Endothelial cell of umbilical vein (primary cell): Measurements from ENCODE around the gene TM7SF2. TPM values are rescaled to one million over a fixed set of nuclear protein-coding genes. Genes with fewer than 3 reads are reported as not detected.

ENCODE experiments used
- BruUV-seq: library from RNA; stranded (reverse); fragments of 400-500 nt; replicated peaks from 2 replicates; lab custom pipeline; 2021; lab: Mats Ljungman, UMichigan
- CTCF ChIA-PET: fragments of 300-600, 350-600 bp; sonication (Branson Sonifier 250); formaldehyde crosslinking; loops from one replicate; lab custom pipeline; 2021; ENCODE audit warnings: antibody characterized with exemption, inconsistent platforms; lab: Charles Lee
- POLR2A ChIA-PET: fragments of 300-600, 350-600 bp; sonication (Branson Sonifier 250); formaldehyde crosslinking; loops from one replicate; lab custom pipeline; 2021; ENCODE audit warnings: antibody characterized with exemption, inconsistent platforms; lab: Charles Lee
- DNase-seq: peaks from one replicate; pipeline ENCODE4 v3.0.0-alpha.2; 2011; ENCODE audit warnings: low read depth, low spot score
- FAIRE-seq: peaks from 2 replicates; lab custom pipeline; 2011; peaks lifted over from hg19 to GRCh38; lab: Jason Lieb, UNC
- H2AFZ ChIP-seq: 2 replicates; pipeline ENCODE4 v1.6.0; 2012; ENCODE audit warnings: low read depth, low read length, control low read depth, inconsistent platforms
- H3K27ac ChIP-seq: 2 replicates; pipeline ENCODE4 v1.5.1; 2011; ENCODE audit warnings: low read depth, mild to moderate bottlenecking, control low read depth, low read length, moderate library complexity; ENCODE audit not compliant: insufficient read depth
- H3K27me3 ChIP-seq, 2 experiments: 2 replicates each; pipeline versions ENCODE4 v1.6.0 to v1.6.1; 2011; ENCODE audit warnings: low read length in 2 of 2, mixed read lengths in 1 of 2; ENCODE audit not compliant: control insufficient read depth in 2 of 2, insufficient read depth in 2 of 2
- H3K36me3 ChIP-seq, 2 experiments: 2 replicates in 1 of 2; 3 replicates in 1 of 2; pipeline ENCODE4 v1.5.1; 2011; ENCODE audit warnings: low read length in 2 of 2, mild to moderate bottlenecking in 1 of 2, moderate library complexity in 1 of 2; ENCODE audit not compliant: control insufficient read depth in 2 of 2, insufficient read depth in 2 of 2; ENCODE audit errors: extremely low read depth in 1 of 2
- H3K4me1 ChIP-seq: 3 replicates; pipeline ENCODE4 v1.5.1; 2011; ENCODE audit warnings: mild to moderate bottlenecking, low read length; ENCODE audit not compliant: control insufficient read depth, insufficient read depth; ENCODE audit errors: extremely low read depth
- H3K4me2 ChIP-seq: 2 replicates; pipeline ENCODE4 v1.6.1; 2011; ENCODE audit warnings: low read length, control low read depth, mixed read lengths; ENCODE audit not compliant: insufficient read depth
- H3K4me3 ChIP-seq, 3 experiments: fragments of 200-600 bp in 1 of 3; sonication (generic), shearing (Covaris generic) in 1 of 3; replicated peaks in 1 of 3; 2 replicates each; pipeline ENCODE4 v1.5.1; 2011 to 2016; ENCODE audit warnings: control low read depth in 3 of 3, low read length in 3 of 3, mild to moderate bottlenecking in 2 of 3, inconsistent platforms in 1 of 3, low read depth in 1 of 3, moderate library complexity in 1 of 3; ENCODE audit not compliant: insufficient read depth in 1 of 3
- H3K79me2 ChIP-seq: 2 replicates; pipeline ENCODE4 v1.6.0; 2012; ENCODE audit warnings: low read length, inconsistent platforms; ENCODE audit not compliant: control insufficient read depth, insufficient read depth
- H3K9ac ChIP-seq: replicated peaks from 2 replicates; pipeline ENCODE3; 2011; ENCODE audit warnings: low read length, control low read depth; ENCODE audit not compliant: insufficient read depth; ENCODE audit errors: extremely low read depth
- H3K9me1 ChIP-seq: replicated peaks from 3 replicates; pipeline ENCODE4 v1.6.0; 2011; ENCODE audit warnings: mild to moderate bottlenecking, low read length; ENCODE audit not compliant: control insufficient read depth, insufficient read depth; ENCODE audit errors: extremely low read depth
- H3K9me3 ChIP-seq: replicated peaks from 2 replicates; pipeline ENCODE4 v1.5.1; 2012; ENCODE audit warnings: low read length, inconsistent platforms; ENCODE audit not compliant: control insufficient read depth, insufficient read depth
- H4K20me1 ChIP-seq: replicated peaks from 2 replicates; pipeline ENCODE3; 2011; ENCODE audit warnings: mild to moderate bottlenecking, low read length; ENCODE audit not compliant: control insufficient read depth, insufficient read depth; ENCODE audit errors: extremely low read depth
- CTCF ChIP-seq, 2 donors: IDR thresholded peaks; 1 replicate in 1 of 2; 2 replicates in 1 of 2; pipeline ENCODE4 v1.5.1; 2011; ENCODE audit warnings: low read length in 2 of 2, mild to moderate bottlenecking in 2 of 2, moderate library complexity in 2 of 2, control low read depth in 1 of 2, inconsistent platforms in 1 of 2, low read depth in 1 of 2; ENCODE audit not compliant: insufficient read depth in 1 of 2; ENCODE audit errors: extremely low read depth in 1 of 2
- EZH2 ChIP-seq: IDR thresholded peaks from 2 replicates; pipeline ENCODE4 v1.6.1; 2012; ENCODE audit warnings: borderline replicate concordance, low read depth, mild to moderate bottlenecking, moderate library complexity, low read length, inconsistent platforms; ENCODE audit not compliant: severe bottlenecking
- GATA2 ChIP-seq: IDR thresholded peaks from 2 replicates; pipeline ENCODE4 v1.7.0; 2011; ENCODE audit warnings: low read depth, mild to moderate bottlenecking, moderate library complexity, mixed read lengths, low read length; ENCODE audit not compliant: insufficient read length, insufficient read depth
- JUN ChIP-seq: IDR thresholded peaks from 2 replicates; pipeline ENCODE4 v1.6.1; 2011; ENCODE audit warnings: borderline replicate concordance, low read depth; ENCODE audit not compliant: insufficient read length, insufficient read depth
- MYC ChIP-seq: IDR thresholded peaks from one replicate; pipeline ENCODE4 v1.6.1; 2011; ENCODE audit warnings: mild to moderate bottlenecking, low read depth, low read length
- POLR2A ChIP-seq: IDR thresholded peaks from 2 replicates; pipeline ENCODE4 v1.6.1; 2012; ENCODE audit warnings: low read depth, mild to moderate bottlenecking, control low read depth, low read length
- dilution Hi-C: fragments of 300-500 bp; cut with MboI; formaldehyde crosslinking; loops from one replicate; pipeline ENCODE4 v1.15.0; 2019; ENCODE audit warnings: low sequenced_read_pairs; ENCODE audit not compliant: extremely low pct_ligation_motif_present
- intact Hi-C: fragments of 100-400 bp; cut with micrococcal nuclease; formaldehyde crosslinking; loops from one replicate; pipeline ENCODE4 v1.10.0; 2022
- polyA plus RNA-seq, 4 experiments: library from polyadenylated mRNA; depleted of rRNA in 3 of 4; stranded (reverse) in 3 of 4; unstranded in 1 of 4; fragments of >200 nt; gene quantifications; 2 replicates each; pipeline versions ENCODE4 v1.2.1 to v1.2.3, GENCODE V29; 2011 to 2012; ENCODE audit warnings: missing spikeins in 1 of 4
- total RNA-seq: library from RNA; stranded (reverse); gene quantifications from 2 replicates; pipeline ENCODE4 v1.2.3, GENCODE V29; 2021

TM7SF2 gene
- total and polyA plus RNA-seq, 2 donors (not counting 3 experiments of a cell fraction or from before 2014, with no cell fraction given) = 11.6 to 47.1 TPM

- dilution Hi-C loops = no loop called here
- Histone ChIP-seq H3K4me3 (peak overlapping the region; percentile 48 to 94 (median 82)), H2AFZ (no peak overlapping the region), H3K27me3 (no peaks in the 10 kb centered on the region), H3K9ac (peak overlapping the region; percentile 90), H3K9me1 (no peaks in the 10 kb centered on the region), H4K20me1 (no peaks in the 10 kb centered on the region), H3K36me3 (peaks cover 7 to 24% of the 10 kb centered on the region in 2 experiments), H3K79me2 (peaks cover 34% of the 10 kb centered on the region), H3K4me1 (peaks cover 15% of the 10 kb centered on the region), H3K9me3 (no peaks in the 10 kb centered on the region), H3K27ac (peak overlapping the region; percentile 53), H3K4me2 (peak overlapping the region; percentile 66)
- POLR2A ChIA-PET = interaction anchor here (0.8 to 1.9 kb wide), 4 partner anchors 14 to 140 kb away, joined by 3 to 7 read pairs (median 6); partner anchors contain the start of gene POLA2
- TF ChIP-seq MYC = no peak
- TF ChIP-seq CTCF (IDR thresholded peaks at IDR 0.05; ENCODE audit: extremely low read depth in 1 of 2, insufficient read depth in 1 of 2, low read depth in 1 of 2, low read length in 2 of 2) = no peak
- TF ChIP-seq JUN = no peak
- TF ChIP-seq POLR2A = no peak
- TF ChIP-seq GATA2 = no peak
- TF ChIP-seq EZH2 = no peak
- peak; percentile 56 for FAIRE-seq
- TSS peak; percentile 63 for BruUV-seq
- intact Hi-C loops = no loop called here
- DNase-seq = no peak
- CTCF ChIA-PET = interaction anchor here (0.9 to 3.4 kb wide), 4 partner anchors 10 to 60 kb away, joined by 3 to 45 read pairs (median 10); partner anchors contain the start of genes CAPN1, SYVN1 and TM7SF2
Observed at GRCh38 chr11:65121447-65121864, 9.8 kb downstream of the TM7SF2 start.
